PC-3 (cell line): ENCODE data around the gene TTC34. TPM values are rescaled to one million over a fixed set of nuclear protein-coding genes. Genes with fewer than 3 reads are reported as not detected.
"Not testable (repeated sequence)": the region's sequence is repeated elsewhere in the genome, so short reads cannot be mapped to it uniquely, and the experiment has no call there.

ENCODE experiments used
- ATAC-seq: fragments of 200-7000 bp; cut with Tn5 transposase; 2 replicates; pipeline ENCODE4 v1.9.1; 2020; ENCODE audit warnings: mild to moderate bottlenecking, moderate library complexity
- BruUV-seq: library from RNA; stranded (reverse); fragments of 400-500 nt; replicated peaks from 2 replicates; lab custom pipeline; 2021; lab: Mats Ljungman, UMichigan
- CTCF ChIA-PET: fragments of 300-600 bp; sonication (Branson Sonifier 250); formaldehyde crosslinking; loops from one replicate; lab custom pipeline; 2022; ENCODE audit warnings: antibody characterized with exemption; lab: Charles Lee
- POLR2A ChIA-PET: fragments of 300-600 bp; sonication (Branson Sonifier 250); formaldehyde crosslinking; loops from one replicate; lab custom pipeline; 2022; ENCODE audit warnings: antibody characterized with exemption; ENCODE audit not compliant: unreplicated experiment; lab: Charles Lee
- DNase-seq: peaks from one replicate; pipeline ENCODE4 v3.0.0-alpha.2; 2015
- H2AFZ ChIP-seq: fragments of 300-600 bp; sonication (generic); 2 replicates; pipeline ENCODE4 v1.6.0; 2016; ENCODE audit warnings: antibody characterized with exemption, low read length
- H3F3A ChIP-seq: fragments of 300-600 bp; sonication (generic); one replicate; pipeline ENCODE4 v1.6.0; 2017; ENCODE audit warnings: antibody characterized with exemption, low read length, control low read depth, mild to moderate bottlenecking; ENCODE audit not compliant: unreplicated experiment
- H3K27ac ChIP-seq: fragments of 300-600 bp; sonication (generic); 2 replicates; pipeline ENCODE4 v1.5.1; 2016; ENCODE audit warnings: mild to moderate bottlenecking, low read length
- H3K27me3 ChIP-seq: fragments of 300-600 bp; sonication (generic); 2 replicates; pipeline ENCODE4 v1.6.1; 2016; ENCODE audit warnings: low read length, mixed read lengths
- H3K36me3 ChIP-seq: fragments of 300-600 bp; sonication (generic); 2 replicates; pipeline ENCODE4 v1.6.1; 2016; ENCODE audit warnings: low read depth, mixed run types, low read length, mixed read lengths
- H3K4me1 ChIP-seq: fragments of 300-600 bp; sonication (generic); 2 replicates; pipeline ENCODE4 v1.5.1; 2016; ENCODE audit warnings: low read length; ENCODE audit not compliant: insufficient read depth
- H3K4me2 ChIP-seq: fragments of 300-600 bp; sonication (generic); 2 replicates; pipeline ENCODE4 v1.6.0; 2016; ENCODE audit warnings: low read length
- H3K4me3 ChIP-seq: fragments of 300-600 bp; sonication (generic); 2 replicates; pipeline ENCODE4 v1.5.1; 2016; ENCODE audit warnings: mild to moderate bottlenecking, low read length, mixed read lengths
- H3K79me2 ChIP-seq: fragments of 300-600 bp; sonication (generic); 2 replicates; pipeline ENCODE4 v1.6.1; 2017; ENCODE audit warnings: low read length, mixed read lengths
- H3K9ac ChIP-seq: fragments of 300-600 bp; sonication (generic); 2 replicates; pipeline ENCODE4 v1.6.0; 2016; ENCODE audit warnings: mild to moderate bottlenecking, low read length
- H3K9me2 ChIP-seq: fragments of 300-600 bp; sonication (generic); replicated peaks from 2 replicates; pipeline ENCODE4 v1.6.1; 2016; ENCODE audit warnings: mixed run types, low read length, mixed read lengths
- H3K9me3 ChIP-seq: fragments of 300-600 bp; sonication (generic); 2 replicates; pipeline ENCODE4 v1.6.1; 2016; ENCODE audit warnings: low read length, mixed read lengths
- H4K20me1 ChIP-seq: fragments of 300-600 bp; sonication (generic); 2 replicates; pipeline ENCODE4 v1.6.1; 2016; ENCODE audit warnings: low read length, mixed read lengths
- CTCF ChIP-seq: fragments of 300-600 bp; sonication (generic); conservative IDR thresholded peaks from 2 replicates; pipeline ENCODE4 v1.5.1; 2017; ENCODE audit warnings: antibody characterized with exemption, low read depth, mild to moderate bottlenecking, low read length
- EZH2 ChIP-seq: fragments of 300-600 bp; sonication (generic); IDR thresholded peaks from one replicate; pipeline ENCODE4 v1.6.1; 2017; ENCODE audit warnings: antibody characterized with exemption, mild to moderate bottlenecking, low read length; ENCODE audit not compliant: unreplicated experiment
- EZH2phosphoT487 ChIP-seq: fragments of 300-600 bp; sonication (generic); IDR thresholded peaks from 2 replicates; pipeline ENCODE4 v1.6.1; 2018; ENCODE audit warnings: mild to moderate bottlenecking, antibody characterized with exemption, low read length, borderline replicate concordance
- intact Hi-C: fragments of 100-400 bp; cut with micrococcal nuclease; formaldehyde crosslinking; loops from 2 replicates; pipeline ENCODE4 v1.9.0; 2023
- total RNA-seq: library from RNA; depleted of rRNA; stranded (reverse); fragments of >200 nt; gene quantifications from 2 replicates; pipeline ENCODE4 v1.2.3, GENCODE V29; 2014

TTC34 gene
- total RNA-seq, 1 experiment from 2014 or later: 0.11 TPM

- TF ChIP-seq EZH2: no peak
- no peak for TF ChIP-seq CTCF
- no peak for TF ChIP-seq EZH2phosphoT487
- CTCF ChIA-PET: no interaction called here
Observed at GRCh38 chr1:2628191-2628932, 173.1 kb downstream of the TTC34 start.

GRCh38 chr1:2627746-2628145 lies 173.7 kb downstream of the TTC34 start:
- no peaks in the 10 kb centered on the region for H3K9me2 ChIP-seq
- H3F3A ChIP-seq: no peaks in the 10 kb centered on the region
- H3K27ac ChIP-seq: no peak overlapping the region
- H4K20me1 ChIP-seq: no peaks in the 10 kb centered on the region
- no TSS peak for BruUV-seq
- DNase-seq (no peak), ATAC-seq (no peak)
- CTCF ChIA-PET: no interaction called here
- no peaks in the 10 kb centered on the region for H3K4me1 ChIP-seq
- H3K36me3 ChIP-seq: no peaks in the 10 kb centered on the region
- no peak overlapping the region for H3K9ac ChIP-seq
- TF ChIP-seq EZH2: no peak
- H3K79me2 ChIP-seq: no peaks in the 10 kb centered on the region
- no peak overlapping the region for H3K4me3 ChIP-seq
- H3K4me2 ChIP-seq: no peak overlapping the region
- POLR2A ChIA-PET: no interaction called here
- H3K9me3 ChIP-seq: no peaks in the 10 kb centered on the region
- intact Hi-C loops: no loop called here
- H2AFZ ChIP-seq: no peak overlapping the region
- H3K27me3 ChIP-seq: peaks cover 73% of the 10 kb centered on the region

More at GRCh38 chr1:2628191-2628932, 173.1 kb downstream of the TTC34 start:
- peaks cover 71% of the 10 kb centered on the region for H3K27me3 ChIP-seq
- H4K20me1 ChIP-seq: no peaks in the 10 kb centered on the region
- no peak overlapping the region for H3K4me2 ChIP-seq
- POLR2A ChIA-PET: no interaction called here
- no peak overlapping the region for H3K9ac ChIP-seq
- H3K36me3 ChIP-seq: no peaks in the 10 kb centered on the region
- ATAC-seq: no peak
- DNase-seq: no peak
- no peaks in the 10 kb centered on the region for H3K79me2 ChIP-seq
- no peaks in the 10 kb centered on the region for H3K9me3 ChIP-seq
- intact Hi-C loops: no loop called here
- H3K27ac ChIP-seq: no peak overlapping the region
- no peak overlapping the region for H3K4me3 ChIP-seq
- H3K9me2 ChIP-seq: no peaks in the 10 kb centered on the region
- no peaks in the 10 kb centered on the region for H3K4me1 ChIP-seq
- no peak overlapping the region for H2AFZ ChIP-seq
- no TSS peak for BruUV-seq
- H3F3A ChIP-seq: no peaks in the 10 kb centered on the region

- BruUV-seq, H3K36me3 ChIP-seq, H3K4me2 ChIP-seq, H3K9me2 ChIP-seq, H3K4me3 ChIP-seq, ATAC-seq, H3K4me1 ChIP-seq, DNase-seq, CTCF ChIA-PET, H3K9ac ChIP-seq, intact Hi-C loops, POLR2A ChIA-PET, H3F3A ChIP-seq, H4K20me1 ChIP-seq, H3K79me2 ChIP-seq, H2AFZ ChIP-seq, H3K27ac ChIP-seq, H3K9me3 ChIP-seq: not testable (repeated sequence)
- H3K27me3 ChIP-seq: peaks cover 91% of the 10 kb centered on the region
Observed at GRCh38 chr1:2625748-2626147, 175.7 kb downstream of the TTC34 start.
